Stimulated activated CD4-positive, alpha-beta T cell treated with anti-CD3 and anti-CD28 coated beads, TNF-alpha, amount 100 ng/mL, for 48 hours (primary cell): ENCODE results near the gene PRAF2.
A peak's percentile ranks its signal among the peaks of the same experiment; 100 is the strongest.

Experiments
- DNase-seq, 3 donors: peaks; one replicate each; pipeline ENCODE4 v3.0.0-alpha.2; 2020; ENCODE audit warnings: low read depth in 3 of 3

Gene PRAF2

DNA sequence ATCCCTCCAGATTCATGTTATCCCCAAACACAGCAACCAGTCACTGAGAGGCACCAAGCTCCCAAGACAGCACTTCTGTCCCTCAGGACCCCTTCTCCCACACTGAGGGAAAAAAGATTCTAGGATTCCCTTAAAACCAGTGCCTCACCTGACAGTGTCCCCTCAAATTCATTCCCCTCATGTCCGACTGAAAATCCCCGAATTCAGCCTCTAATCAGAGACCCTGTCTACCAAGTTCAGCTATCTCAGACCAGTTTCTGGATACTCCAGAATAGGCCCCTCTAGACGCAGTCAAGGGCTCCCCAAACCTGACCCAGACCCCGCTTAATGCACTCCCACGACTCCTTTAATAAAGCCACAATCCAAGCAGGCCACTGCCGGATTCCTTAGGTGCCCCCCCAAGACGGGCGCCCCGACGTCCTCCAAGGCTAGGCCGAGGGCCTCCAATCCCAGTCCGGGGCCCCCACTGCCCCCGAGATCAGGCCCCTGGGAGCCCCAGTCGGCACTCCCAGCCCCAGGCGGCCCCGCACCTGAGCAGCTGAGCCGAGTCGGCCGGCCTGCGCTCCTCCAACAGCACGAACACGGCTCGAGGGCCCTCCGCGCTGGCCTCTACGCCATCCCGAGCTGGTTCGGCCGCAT, 31.1 kb downstream of the PRAF2 start:
- no peak for DNase-seq

- DNase-seq, result no peak
Measured at GRCh38 chrX:49041744-49042580, 31.8 kb downstream of the PRAF2 start.

- DNase-seq, result no peak
Measured at GRCh38 chrX:49040376-49040955, 33.3 kb downstream of the PRAF2 start.

DNA sequence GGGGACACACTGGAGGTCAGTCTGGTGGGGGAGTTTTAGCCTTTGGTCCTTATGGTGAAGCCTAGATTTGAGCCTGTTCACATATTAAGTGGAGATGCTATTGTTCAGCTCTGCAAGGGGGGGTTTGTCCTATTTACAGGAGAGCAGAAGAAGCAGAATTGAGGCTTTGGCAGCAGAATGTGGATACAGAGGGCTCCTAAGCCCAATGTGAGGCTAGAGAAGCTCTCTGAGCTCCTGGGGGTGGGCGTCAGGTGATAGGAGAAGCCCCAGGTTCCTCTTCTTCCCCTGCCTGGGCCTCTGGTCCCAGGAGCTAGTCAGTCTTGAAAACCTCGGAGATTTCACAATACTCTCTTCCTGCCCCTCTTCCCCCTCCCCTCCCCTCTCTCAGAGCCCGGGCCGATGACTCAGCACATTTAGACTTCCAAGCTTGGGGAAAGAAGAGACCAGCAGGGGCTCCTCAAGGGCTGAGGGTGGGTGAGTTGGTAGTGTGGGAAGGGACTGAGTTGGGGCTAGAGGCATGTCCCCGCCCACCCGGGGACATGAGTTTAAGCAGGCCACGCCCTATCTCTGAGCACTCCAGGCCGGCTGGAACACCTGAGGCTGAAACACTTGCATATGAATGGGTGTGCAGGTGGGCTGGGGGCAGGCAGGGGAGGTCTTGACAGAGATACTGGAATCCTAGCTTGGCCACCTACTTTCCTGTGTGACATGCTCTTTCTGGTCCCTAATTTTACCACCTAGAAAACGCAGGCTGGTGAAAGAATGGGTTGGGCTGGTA, 34.0 kb downstream of the PRAF2 start:
- DNase-seq, result peak; percentile 10 to 24 (median 14)

- no peak for DNase-seq
Measured at GRCh38 chrX:49037883-49038475, 35.8 kb downstream of the PRAF2 start.

- DNase-seq, result no peak
Measured at GRCh38 chrX:49030283-49030682, 43.5 kb downstream of the PRAF2 start.

DNA sequence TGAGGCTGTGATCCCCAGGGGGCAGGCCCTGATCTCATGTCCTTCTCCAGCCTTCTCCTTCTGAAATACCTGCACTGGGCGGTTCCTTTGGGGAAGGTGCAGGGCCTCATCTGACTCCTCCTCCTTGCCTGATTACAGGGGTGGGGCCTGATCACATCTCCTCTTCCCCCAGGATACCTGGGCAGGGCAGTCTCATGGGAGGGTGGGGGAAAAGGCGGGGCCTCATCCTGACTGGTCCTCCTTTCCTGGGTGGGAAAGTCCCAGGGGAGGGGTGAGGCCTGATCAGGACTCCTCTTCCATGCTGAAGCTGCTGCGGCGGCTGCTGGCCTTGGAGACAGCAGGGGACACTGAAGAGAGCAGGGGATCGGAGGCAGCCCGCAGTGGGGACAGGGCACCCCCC, 43.9 kb downstream of the PRAF2 start:
- no peak for DNase-seq
